NCI-H2171 (cell line): Measurements from ENCODE around the gene CAVIN2.

Experiments
- DNase-seq: peaks from one replicate; lab custom pipeline; 2025; lab: John Stamatoyannopoulos, UW

Gene CAVIN2

GRCh38 chr2:191846515-191847476, at the start of gene CAVIN2:
Gene CAVIN2, minus strand, starts transcription at chr2:191847088. Its CDS starts 163 bp downstream, at chr2:191846925.
- no peak for DNase-seq

- no peak for DNase-seq
These were observed 48.9 kb upstream of the CAVIN2 start for GRCh38 chr2:191895743-191896142.

- DNase-seq, result no peak
These were observed 48.3 kb upstream of the CAVIN2 start for GRCh38 chr2:191895195-191895594.

GRCh38 chr2:191894681-191895147, 47.8 kb upstream of the CAVIN2 start:
- no peak for DNase-seq

- DNase-seq, result no peak
These were observed 45.5 kb upstream of the CAVIN2 start for GRCh38 chr2:191892391-191892790.

- no peak for DNase-seq
These were observed 44.8 kb upstream of the CAVIN2 start for GRCh38 chr2:191891656-191892055.

GRCh38 chr2:191889931-191890330, 43.0 kb upstream of the CAVIN2 start:
- no peak for DNase-seq

GRCh38 chr2:191888400-191889166, 41.7 kb upstream of the CAVIN2 start:
- DNase-seq, result no peak

- no peak for DNase-seq
These were observed 38.8 kb upstream of the CAVIN2 start for GRCh38 chr2:191885650-191886049.

- no peak for DNase-seq
These were observed 38.2 kb upstream of the CAVIN2 start for GRCh38 chr2:191885098-191885497.

GRCh38 chr2:191881982-191882816, 35.3 kb upstream of the CAVIN2 start:
- DNase-seq, result no peak

GRCh38 chr2:191878548-191879279, 31.8 kb upstream of the CAVIN2 start:
- DNase-seq, result no peak

- no peak for DNase-seq
These were observed 31.0 kb upstream of the CAVIN2 start for GRCh38 chr2:191877875-191878274.

GRCh38 chr2:191875859-191876258, 29.0 kb upstream of the CAVIN2 start:
- no peak for DNase-seq

GRCh38 chr2:191870744-191871143, 23.9 kb upstream of the CAVIN2 start:
- no peak for DNase-seq

- DNase-seq, result no peak
These were observed 22.9 kb upstream of the CAVIN2 start for GRCh38 chr2:191869781-191870180.

GRCh38 chr2:191869178-191869577, 22.3 kb upstream of the CAVIN2 start:
- DNase-seq, result no peak

- no peak for DNase-seq
These were observed 20.6 kb upstream of the CAVIN2 start for GRCh38 chr2:191867507-191867847.

- DNase-seq, result no peak
These were observed 20.0 kb upstream of the CAVIN2 start for GRCh38 chr2:191866675-191867506.

GRCh38 chr2:191866195-191866594, 19.3 kb upstream of the CAVIN2 start:
- DNase-seq, result no peak
